Lower leg skin (tissue), 3 donors: ENCODE measurements around the gene ISL1.

Experiments
- POLR2A ChIP-seq, 2 donors: fragments of 450-650 bp; IDR thresholded peaks; one replicate each; pipeline ENCODE4 v1.6.1; 2016 to 2017; ENCODE audit warnings: antibody characterized with exemption in 2 of 2, mild to moderate bottlenecking in 1 of 2, moderate library complexity in 1 of 2
- TF ChIP-seq, protein P1 (sequence below), 3 donors: fragments of 450-650 bp; IDR thresholded peaks; one replicate each; pipeline ENCODE4 v1.5.1; 2016; ENCODE audit warnings: antibody characterized with exemption in 3 of 3, mild to moderate bottlenecking in 3 of 3, moderate library complexity in 2 of 3

DNA sequence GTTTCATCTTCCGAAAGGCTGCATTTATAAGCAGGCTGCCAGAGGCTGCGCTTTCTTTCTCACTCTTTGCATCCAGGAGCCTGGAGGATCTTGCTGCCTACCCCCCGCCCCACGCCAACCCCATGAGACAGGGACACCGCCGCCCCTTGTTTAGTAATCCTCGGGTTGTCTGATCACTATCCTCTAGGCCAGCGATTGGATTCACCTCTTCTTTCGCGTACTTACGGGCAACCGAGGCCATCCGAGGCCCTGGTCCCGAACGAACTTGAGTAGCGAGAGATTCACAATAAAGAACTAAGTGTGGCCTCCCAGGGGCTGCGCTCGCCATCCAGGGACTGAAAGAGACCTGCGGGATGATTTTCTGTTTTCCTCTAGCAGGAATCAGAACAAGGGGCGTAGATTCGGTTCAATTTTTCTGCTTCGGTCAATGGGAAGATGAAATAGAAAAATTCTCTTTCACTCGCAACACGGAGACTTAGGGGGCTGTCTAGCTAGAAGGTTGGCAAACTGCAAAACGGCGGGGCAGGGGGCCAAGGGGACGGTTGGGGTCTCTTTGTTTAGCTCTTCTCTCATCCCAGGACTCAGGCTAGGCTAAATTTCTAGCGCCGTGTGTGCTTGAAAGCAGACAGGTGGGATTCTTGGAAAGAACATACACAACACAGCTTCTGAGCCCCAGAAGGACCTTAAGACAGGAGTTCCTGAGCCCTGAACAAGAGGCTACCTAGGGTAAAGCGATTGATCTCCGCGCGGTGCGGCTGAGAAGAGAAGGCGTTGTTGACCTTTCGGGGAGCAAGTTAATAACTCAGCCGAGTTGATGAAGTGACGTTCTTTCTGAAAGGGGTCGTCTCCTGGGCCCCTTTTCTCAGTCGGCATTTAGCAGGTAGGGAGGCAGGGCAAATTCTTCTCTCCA, 5.8 kb upstream of the ISL1 start:
- TF ChIP-seq, protein P1, sequence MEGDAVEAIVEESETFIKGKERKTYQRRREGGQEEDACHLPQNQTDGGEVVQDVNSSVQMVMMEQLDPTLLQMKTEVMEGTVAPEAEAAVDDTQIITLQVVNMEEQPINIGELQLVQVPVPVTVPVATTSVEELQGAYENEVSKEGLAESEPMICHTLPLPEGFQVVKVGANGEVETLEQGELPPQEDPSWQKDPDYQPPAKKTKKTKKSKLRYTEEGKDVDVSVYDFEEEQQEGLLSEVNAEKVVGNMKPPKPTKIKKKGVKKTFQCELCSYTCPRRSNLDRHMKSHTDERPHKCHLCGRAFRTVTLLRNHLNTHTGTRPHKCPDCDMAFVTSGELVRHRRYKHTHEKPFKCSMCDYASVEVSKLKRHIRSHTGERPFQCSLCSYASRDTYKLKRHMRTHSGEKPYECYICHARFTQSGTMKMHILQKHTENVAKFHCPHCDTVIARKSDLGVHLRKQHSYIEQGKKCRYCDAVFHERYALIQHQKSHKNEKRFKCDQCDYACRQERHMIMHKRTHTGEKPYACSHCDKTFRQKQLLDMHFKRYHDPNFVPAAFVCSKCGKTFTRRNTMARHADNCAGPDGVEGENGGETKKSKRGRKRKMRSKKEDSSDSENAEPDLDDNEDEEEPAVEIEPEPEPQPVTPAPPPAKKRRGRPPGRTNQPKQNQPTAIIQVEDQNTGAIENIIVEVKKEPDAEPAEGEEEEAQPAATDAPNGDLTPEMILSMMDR (IDR thresholded peaks at IDR 0.05): no peak
- TF ChIP-seq POLR2A (IDR thresholded peaks at IDR 0.05): no peak
